H9 (cell line): ENCODE data around the gene GOLGA7B. TPM values are rescaled to one million over a fixed set of nuclear protein-coding genes. Genes with fewer than 3 reads are reported as not detected.

Source experiments
- DNase-seq: peaks from one replicate; pipeline ENCODE4 v3.0.0-alpha.2; 2017
- H2AFZ ChIP-seq: one replicate; pipeline ENCODE4 v1.6.1; 2013; ENCODE audit warnings: mild to moderate bottlenecking, low read length, control low read depth, moderate library complexity
- H2AK5ac ChIP-seq: 2 replicates; pipeline ENCODE4 v1.6.1; 2013; ENCODE audit warnings: low read length, control low read depth, mixed read lengths; ENCODE audit not compliant: insufficient read length
- H2BK120ac ChIP-seq: one replicate; pipeline ENCODE4 v1.6.1; 2013; ENCODE audit warnings: low read depth, mild to moderate bottlenecking, low read length, control low read depth, inconsistent platforms; ENCODE audit not compliant: poor library complexity, severe bottlenecking
- H2BK12ac ChIP-seq: 2 replicates; pipeline ENCODE4 v1.6.1; 2013; ENCODE audit warnings: low read length, control low read depth, mixed read lengths, low read depth; ENCODE audit not compliant: insufficient read length
- H2BK15ac ChIP-seq: 2 replicates; pipeline ENCODE4 v1.6.1; 2013; ENCODE audit warnings: low read depth, low read length, control low read depth
- H2BK20ac ChIP-seq: one replicate; pipeline ENCODE4 v1.6.1; 2013; ENCODE audit warnings: low read depth, mild to moderate bottlenecking, low read length, control low read depth, inconsistent platforms; ENCODE audit not compliant: poor library complexity, severe bottlenecking
- H2BK5ac ChIP-seq: 2 replicates; pipeline ENCODE4 v1.6.1; 2013; ENCODE audit warnings: low read length, control low read depth, mixed read lengths; ENCODE audit not compliant: insufficient read length
- H3K14ac ChIP-seq: 2 replicates; pipeline ENCODE4 v1.6.1; 2013; ENCODE audit warnings: low read length, control low read depth; ENCODE audit not compliant: insufficient read depth
- H3K18ac ChIP-seq: 2 replicates; pipeline ENCODE4 v1.6.1; 2013; ENCODE audit warnings: low read depth, mild to moderate bottlenecking, mixed read lengths, low read length, control low read depth; ENCODE audit not compliant: insufficient read length
- H3K23ac ChIP-seq: 2 replicates; pipeline ENCODE4 v1.6.1; 2013; ENCODE audit warnings: low read length, control low read depth, mixed read lengths, low read depth; ENCODE audit not compliant: insufficient read length
- H3K23me2 ChIP-seq: 2 replicates; pipeline ENCODE4 v1.6.1; 2013; ENCODE audit warnings: low read depth, mild to moderate bottlenecking, mixed read lengths, low read length, control low read depth; ENCODE audit not compliant: insufficient read length, poor library complexity, severe bottlenecking
- H3K27ac ChIP-seq: 2 replicates; pipeline ENCODE4 v1.5.1; 2013; ENCODE audit warnings: low read length, control low read depth, mixed read lengths, low read depth; ENCODE audit not compliant: insufficient read length
- H3K27me3 ChIP-seq: 2 replicates; pipeline ENCODE4 v1.6.1; 2013; ENCODE audit warnings: low read length, control low read depth, inconsistent platforms; ENCODE audit not compliant: insufficient read depth
- H3K4ac ChIP-seq: 2 replicates; pipeline ENCODE4 v1.6.1; 2013; ENCODE audit warnings: low read depth, mild to moderate bottlenecking, control low read depth, inconsistent platforms, low read length, moderate library complexity
- H3K4me1 ChIP-seq: 2 replicates; pipeline ENCODE4 v1.6.1; 2013; ENCODE audit warnings: low read length, control low read depth, inconsistent platforms; ENCODE audit not compliant: insufficient read depth
- H3K4me2 ChIP-seq: 2 replicates; pipeline ENCODE4 v1.6.1; 2013; ENCODE audit warnings: low read length, control low read depth, mixed read lengths; ENCODE audit not compliant: insufficient read length, insufficient read depth
- H3K56ac ChIP-seq: 2 replicates; pipeline ENCODE4 v1.6.1; 2013; ENCODE audit warnings: low read depth, mild to moderate bottlenecking, mixed read lengths, low read length, control low read depth; ENCODE audit not compliant: insufficient read length
- H3K79me1 ChIP-seq: 2 replicates; pipeline ENCODE4 v1.6.1; 2013; ENCODE audit warnings: low read depth, mild to moderate bottlenecking, moderate library complexity, low read length, control low read depth, inconsistent platforms; ENCODE audit not compliant: insufficient read depth, poor library complexity, severe bottlenecking
- H3K79me2 ChIP-seq: 2 replicates; pipeline ENCODE4 v1.6.1; 2013; ENCODE audit warnings: low read length, control low read depth, inconsistent platforms; ENCODE audit not compliant: insufficient read depth
- H3K9ac ChIP-seq: 2 replicates; pipeline ENCODE4 v1.6.1; 2013; ENCODE audit warnings: low read length, control low read depth, mixed read lengths; ENCODE audit not compliant: insufficient read length; ENCODE audit errors: extremely low read depth
- H3K9me3 ChIP-seq: one replicate; pipeline ENCODE4 v1.6.1; 2013; ENCODE audit warnings: low read depth, low read length, inconsistent platforms; ENCODE audit not compliant: control insufficient read depth
- H3T11ph ChIP-seq: one replicate; pipeline ENCODE4 v1.6.1; 2013; ENCODE audit warnings: mild to moderate bottlenecking, low read length, control low read depth, inconsistent platforms
- H4K20me1 ChIP-seq: one replicate; pipeline ENCODE4 v1.6.1; 2013; ENCODE audit not compliant: control insufficient read depth, insufficient read length, insufficient read depth
- H4K5ac ChIP-seq: 2 replicates; pipeline ENCODE4 v1.6.1; 2013; ENCODE audit warnings: low read depth, mild to moderate bottlenecking, mixed read lengths, low read length, control low read depth; ENCODE audit not compliant: insufficient read length
- H4K8ac ChIP-seq: replicated peaks from 2 replicates; pipeline ENCODE4 v1.6.1; 2013; ENCODE audit warnings: low read length, control low read depth, mixed read lengths, low read depth; ENCODE audit not compliant: insufficient read length
- H4K91ac ChIP-seq: 2 replicates; pipeline ENCODE4 v1.6.1; 2013; ENCODE audit warnings: low read depth, mild to moderate bottlenecking, moderate library complexity, mixed read lengths, low read length, control low read depth; ENCODE audit not compliant: insufficient read length
- H3K27ac Mint-ChIP-seq, 3 experiments: 2 replicates in 2 of 3; 3 replicates in 1 of 3; pipeline ENCODE4 v1.8.0; 2020 to 2021; ENCODE audit warnings: mixed read lengths in 3 of 3, mild to moderate bottlenecking in 1 of 3, moderate library complexity in 1 of 3
- H3K27me3 Mint-ChIP-seq: 2 replicates; pipeline ENCODE4 v1.8.0; 2021; ENCODE audit warnings: low read depth, mild to moderate bottlenecking, moderate library complexity, mixed read lengths
- H3K36me3 Mint-ChIP-seq, 3 experiments: 2 replicates in 2 of 3; 3 replicates in 1 of 3; pipeline ENCODE4 v1.8.0; 2020 to 2021; ENCODE audit warnings: low read depth in 3 of 3, mixed read lengths in 3 of 3; ENCODE audit not compliant: insufficient read depth in 1 of 3
- H3K4me1 Mint-ChIP-seq, 2 experiments: 2 replicates each; pipeline ENCODE4 v1.8.0; 2020; ENCODE audit warnings: mixed read lengths in 2 of 2
- H3K4me3 Mint-ChIP-seq, 2 experiments: 2 replicates in 1 of 2; 3 replicates in 1 of 2; pipeline ENCODE4 v1.8.0; 2020 to 2021; ENCODE audit warnings: mild to moderate bottlenecking in 2 of 2, mixed read lengths in 2 of 2, moderate library complexity in 1 of 2
- H3K9me3 Mint-ChIP-seq, 2 experiments: 2 replicates in 1 of 2; 3 replicates in 1 of 2; pipeline ENCODE4 v1.8.0; 2020; ENCODE audit warnings: mild to moderate bottlenecking in 2 of 2, mixed read lengths in 2 of 2, moderate library complexity in 1 of 2
- WGBS: extraction: QIAGEN DNeasy Blood & Tissue Kit; methylation state at CpG from one replicate; pipeline ENCODE4 v1.1.7; 2013; ENCODE audit warnings: missing lambda C conversion rate, low lambda C conversion rate, mixed read lengths; ENCODE audit not compliant: insufficient read length; ENCODE audit errors: extremely low coverage; 5-methylcytosine and 5-hydroxymethylcytosine counted together
- total RNA-seq: library from RNA; stranded (reverse); gene quantifications from 2 replicates; pipeline ENCODE4 v1.2.1, GENCODE V29; 2021
- TF ChIP-seq, protein P1 (sequence below): fragments of 200-600 bp; sonication (generic); conservative IDR thresholded peaks from 3 replicates; pipeline ENCODE4 v1.8.0; 2021; ENCODE audit warnings: antibody characterized with exemption, mild to moderate bottlenecking

The GOLGA7B gene
- total RNA-seq, 1 experiment from 2014 or later: 0.04 TPM

DNA sequence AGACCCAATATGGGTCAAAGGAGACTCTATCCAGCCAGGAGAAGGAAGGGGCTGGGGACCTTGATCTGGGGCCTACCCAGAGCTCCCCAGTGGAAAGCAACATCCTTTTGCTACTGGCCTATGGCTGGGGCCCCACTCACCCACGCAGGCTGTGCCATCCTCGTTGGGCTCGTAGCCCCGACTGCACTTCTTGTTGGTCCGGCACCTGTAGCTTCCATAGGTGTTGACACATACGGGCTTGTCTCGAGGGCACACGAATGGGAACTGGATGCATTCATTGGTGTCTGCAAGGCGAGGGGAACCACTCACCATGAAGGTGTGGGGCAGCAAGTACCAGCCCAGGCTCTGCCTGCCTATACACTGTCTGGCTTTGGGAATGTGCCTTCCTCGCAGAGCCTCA is 30.5 kb downstream of the GOLGA7B start:
- Histone ChIP-seq H2BK120ac (no peak overlapping the region), H2AFZ (no peak overlapping the region), H3K27ac (no peak overlapping the region), H3K4me1 (no peaks in the 10 kb centered on the region), H2AK5ac (no peak overlapping the region), H3K23ac (no peak overlapping the region), H2BK12ac (no peak overlapping the region), H3K23me2 (no peaks in the 10 kb centered on the region), H3K14ac (no peak overlapping the region), H2BK5ac (no peak overlapping the region), H2BK20ac (no peak overlapping the region), H3K9ac (no peak overlapping the region), H4K20me1 (no peaks in the 10 kb centered on the region), H3K27me3 (no peaks in the 10 kb centered on the region), H3K9me3 (no peaks in the 10 kb centered on the region), H4K91ac (no peak overlapping the region), H2BK15ac (no peak overlapping the region), H3K18ac (no peak overlapping the region), H3T11ph (no peak overlapping the region), H4K8ac (no peak overlapping the region), H4K5ac (no peak overlapping the region), H3K79me1 (no peaks in the 10 kb centered on the region), H3K4ac (no peak overlapping the region), H3K79me2 (no peaks in the 10 kb centered on the region), H3K4me2 (no peak overlapping the region), H3K56ac (no peak overlapping the region)
- WGBS: no CpG with 5 or more reads among the region's 10 CpGs
- no peaks in the 10 kb centered on the region for H3K9me3 Mint-ChIP-seq
- H3K36me3 Mint-ChIP-seq: no peaks in the 10 kb centered on the region; a peak in 2 of 7 replicates
- peaks cover 14 to 16% of the 10 kb centered on the region in 2 experiments for H3K4me1 Mint-ChIP-seq
- H3K27me3 Mint-ChIP-seq: peaks cover 4% of the 10 kb centered on the region
- TF ChIP-seq, protein P1, sequence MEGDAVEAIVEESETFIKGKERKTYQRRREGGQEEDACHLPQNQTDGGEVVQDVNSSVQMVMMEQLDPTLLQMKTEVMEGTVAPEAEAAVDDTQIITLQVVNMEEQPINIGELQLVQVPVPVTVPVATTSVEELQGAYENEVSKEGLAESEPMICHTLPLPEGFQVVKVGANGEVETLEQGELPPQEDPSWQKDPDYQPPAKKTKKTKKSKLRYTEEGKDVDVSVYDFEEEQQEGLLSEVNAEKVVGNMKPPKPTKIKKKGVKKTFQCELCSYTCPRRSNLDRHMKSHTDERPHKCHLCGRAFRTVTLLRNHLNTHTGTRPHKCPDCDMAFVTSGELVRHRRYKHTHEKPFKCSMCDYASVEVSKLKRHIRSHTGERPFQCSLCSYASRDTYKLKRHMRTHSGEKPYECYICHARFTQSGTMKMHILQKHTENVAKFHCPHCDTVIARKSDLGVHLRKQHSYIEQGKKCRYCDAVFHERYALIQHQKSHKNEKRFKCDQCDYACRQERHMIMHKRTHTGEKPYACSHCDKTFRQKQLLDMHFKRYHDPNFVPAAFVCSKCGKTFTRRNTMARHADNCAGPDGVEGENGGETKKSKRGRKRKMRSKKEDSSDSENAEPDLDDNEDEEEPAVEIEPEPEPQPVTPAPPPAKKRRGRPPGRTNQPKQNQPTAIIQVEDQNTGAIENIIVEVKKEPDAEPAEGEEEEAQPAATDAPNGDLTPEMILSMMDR: no peak
- no peak overlapping the region for H3K4me3 Mint-ChIP-seq
- no peak for DNase-seq
- no peak overlapping the region for H3K27ac Mint-ChIP-seq
